ENCODE data around the gene HELZ2. TPM values are rescaled to one million over a fixed set of nuclear protein-coding genes. Genes with fewer than 3 reads are reported as not detected.

HELZ2 gene
- total and polyA plus RNA-seq, 2 experiments from 2014 or later: 5.2 to 48.9 TPM

GRCh38 chr20:63553933-63554290 is 20.1 kb downstream of the HELZ2 start, which contains the start of gene FNDC11:
TSS of gene FNDC11 (plus strand) at chr20:63554159. CDS start at chr20:63555664, 1,505 bp downstream.
- H3K4me1 Mint-ChIP-seq: peaks cover 20% of the 10 kb centered on the region
- no peaks in the 10 kb centered on the region for H3K79me2 ChIP-seq (replicated peaks; ENCODE audit: insufficient read depth)
- no peaks in the 10 kb centered on the region for H3K36me3 Mint-ChIP-seq (ENCODE audit: low read depth)
- ATAC-seq (peak; percentile 47), DNase-seq (ENCODE audit: low spot score) (peak; percentile 81)
- H4K20me1 ChIP-seq (replicated peaks; ENCODE audit: insufficient read depth): no peaks in the 10 kb centered on the region
- H3K9me2 ChIP-seq (ENCODE audit: insufficient read depth): no peaks in the 10 kb centered on the region
- H3F3A ChIP-seq (replicated peaks; ENCODE audit: low read depth): peaks cover 13% of the 10 kb centered on the region; the same call in 1 of the 2 replicates
- H3K27me3 ChIP-seq (ENCODE audit: insufficient read depth): no peaks in the 10 kb centered on the region
- TF ChIP-seq ZNF114 (CRISPR knock-in tag; IDR thresholded peaks at IDR 0.05): no peak
- TF ChIP-seq STAT1 (IDR thresholded peaks at IDR 0.05; ENCODE audit: unreplicated experiment): no peak
- no peak for TF ChIP-seq CTCF (conservative IDR thresholded peaks at IDR 0.05; ENCODE audit: low read depth in 2 of 2)
- TF ChIP-seq EZH2phosphoT487 (IDR thresholded peaks at IDR 0.05; ENCODE audit: unreplicated experiment): no peak
- TF ChIP-seq CREB1 (CRISPR knock-in tag; IDR thresholded peaks at IDR 0.05; ENCODE audit: low read depth): peak; percentile 9; the same call in 1 of the 2 replicates
- TF ChIP-seq REST (IDR thresholded peaks at IDR 0.05; ENCODE audit: unreplicated experiment): no peak
- peaks cover 12% of the 10 kb centered on the region for H3K27me3 Mint-ChIP-seq (ENCODE audit: insufficient read depth, low read depth, poor library complexity)
- peak within 1 kb of the TSS; percentile 94 for H3K4me3 ChIP-seq
- H3K4me3 Mint-ChIP-seq: peak within 1 kb of the TSS; percentile 75
- H3K36me3 ChIP-seq (ENCODE audit: insufficient read depth): no peaks in the 10 kb centered on the region
- no peak within 1 kb of the TSS for H3K27ac Mint-ChIP-seq
- peak within 1 kb of the TSS; percentile 86; the same call in 1 of the 2 replicates for H2AFZ ChIP-seq
- H3K27ac ChIP-seq (ENCODE audit: low read depth): peak within 1 kb of the TSS; percentile 89
- no peaks in the 10 kb centered on the region for H3K9me3 Mint-ChIP-seq
- peaks cover 7% of the 10 kb centered on the region; the same call in 1 of the 2 replicates for H3K4me1 ChIP-seq (ENCODE audit: insufficient read depth)
- peak within 1 kb of the TSS; percentile 91 for H3K4me2 ChIP-seq

GRCh38 chr20:63553251-63553932 is 20.6 kb downstream of the HELZ2 start:
- DNase-seq (ENCODE audit: low spot score): peak; percentile 93
- H3F3A ChIP-seq (replicated peaks; ENCODE audit: low read depth): peaks cover 13% of the 10 kb centered on the region; the same call in 1 of the 2 replicates
- Mint-ChIP-seq H3K27ac (no peak overlapping the region), H3K4me3 (peak overlapping the region; percentile 75), H3K27me3 (ENCODE audit: insufficient read depth, low read depth, poor library complexity) (peaks cover 16% of the 10 kb centered on the region), H3K9me3 (no peaks in the 10 kb centered on the region), H3K4me1 (peaks cover 23% of the 10 kb centered on the region), H3K36me3 (ENCODE audit: low read depth) (no peaks in the 10 kb centered on the region)
- peak overlapping the region; percentile 94 for H3K4me3 ChIP-seq
- no peaks in the 10 kb centered on the region for H3K79me2 ChIP-seq (replicated peaks; ENCODE audit: insufficient read depth)
- peak overlapping the region; percentile 86; the same call in 1 of the 2 replicates for H2AFZ ChIP-seq
- H3K36me3 ChIP-seq (ENCODE audit: insufficient read depth): no peaks in the 10 kb centered on the region
- peak overlapping the region; percentile 91 for H3K4me2 ChIP-seq
- peak; percentile 54 for ATAC-seq
- no peaks in the 10 kb centered on the region for H3K27me3 ChIP-seq (ENCODE audit: insufficient read depth)
- peaks cover 7% of the 10 kb centered on the region; the same call in 1 of the 2 replicates for H3K4me1 ChIP-seq (ENCODE audit: insufficient read depth)
- no peaks in the 10 kb centered on the region for H4K20me1 ChIP-seq (replicated peaks; ENCODE audit: insufficient read depth)
- peak overlapping the region; percentile 89; the same call in 1 of the 2 replicates for H3K27ac ChIP-seq (ENCODE audit: low read depth)
- H3K9me2 ChIP-seq (ENCODE audit: insufficient read depth): no peaks in the 10 kb centered on the region
- TF ChIP-seq CREB1 (CRISPR knock-in tag; IDR thresholded peaks at IDR 0.05; ENCODE audit: low read depth) (no peak), ZNF462 (CRISPR knock-in tag; IDR thresholded peaks at IDR 0.05) (no peak)
